Kasumi-1 (cell line): Measurements from ENCODE around the gene STXBP2.
"Not testable (repeated sequence)": the region's sequence is repeated elsewhere in the genome, so short reads cannot be mapped to it uniquely, and the experiment has no call there.

Experiments used
- DNase-seq, 2 experiments: peaks; one replicate each; lab custom pipeline; 2025; lab: John Stamatoyannopoulos, UW

STXBP2 gene

DNA sequence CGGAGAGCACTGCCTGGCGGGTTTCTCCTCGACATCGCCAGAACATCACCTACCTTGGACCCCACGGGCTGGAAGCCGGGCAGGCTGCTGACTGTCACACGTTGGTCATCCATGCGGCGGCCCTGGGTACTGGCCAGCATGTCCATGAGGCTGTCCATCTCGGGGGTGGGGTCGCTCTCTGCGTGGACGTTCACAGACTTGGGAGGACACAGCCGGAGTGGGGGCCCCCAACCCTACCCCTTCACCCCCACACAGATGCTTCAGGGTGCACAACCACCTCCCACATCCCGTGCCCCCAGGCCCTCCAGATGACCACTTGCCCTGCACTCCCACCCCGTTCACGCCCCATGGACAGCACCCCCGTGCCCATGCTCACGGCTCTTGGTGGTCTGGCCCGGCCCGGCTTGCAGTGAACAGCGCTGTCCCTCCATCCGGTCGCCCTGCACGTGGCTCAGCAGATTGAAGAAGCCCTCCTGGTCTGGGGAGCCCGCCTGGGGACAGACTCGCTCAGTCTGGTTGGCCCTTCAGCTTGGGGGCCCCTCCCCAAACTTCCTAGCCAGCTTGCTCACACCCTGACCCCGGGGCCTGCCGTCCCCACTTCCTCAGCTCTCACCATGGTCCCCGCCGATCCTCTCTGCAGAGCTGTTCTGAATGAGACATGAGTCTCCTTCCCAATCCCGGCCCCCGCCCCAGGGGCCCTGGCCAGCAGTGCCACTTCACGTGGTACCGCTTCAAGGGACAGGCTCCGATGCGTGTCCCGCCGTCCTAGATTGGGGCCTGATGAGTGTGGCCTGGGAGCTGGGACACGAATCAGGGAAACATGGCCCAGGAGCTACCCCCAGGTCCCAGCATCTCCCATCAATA lies 4.3 kb upstream of the STXBP2 start:
- DNase-seq, result no peak

DNA sequence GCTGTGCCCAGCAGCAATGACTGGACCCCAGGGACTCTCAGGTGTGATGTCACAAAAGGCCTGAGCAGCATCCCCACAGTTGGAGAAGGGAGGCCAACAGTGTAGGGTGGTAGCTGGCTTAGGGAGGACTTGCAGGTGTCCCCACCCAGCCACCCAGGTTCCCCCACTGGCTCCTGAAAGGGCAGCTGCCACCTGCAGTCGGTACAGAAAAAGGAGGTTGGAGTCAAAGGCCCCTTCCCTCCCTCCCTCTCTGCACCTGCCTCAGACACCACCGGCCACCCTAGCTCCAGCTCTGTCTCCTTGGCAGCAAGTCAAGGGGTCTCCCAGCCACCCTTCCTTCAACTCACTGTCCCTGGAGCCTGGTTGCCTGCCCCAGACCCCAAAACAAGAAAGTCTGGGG lies 3.2 kb upstream of the STXBP2 start, which contains the start of gene PCP2:
PCP2 (minus strand) TSS at position 22 of the 400 bp plus-strand sequence. CDS start 262 bp downstream, outside the sequence.
- DNase-seq, result no peak

DNA sequence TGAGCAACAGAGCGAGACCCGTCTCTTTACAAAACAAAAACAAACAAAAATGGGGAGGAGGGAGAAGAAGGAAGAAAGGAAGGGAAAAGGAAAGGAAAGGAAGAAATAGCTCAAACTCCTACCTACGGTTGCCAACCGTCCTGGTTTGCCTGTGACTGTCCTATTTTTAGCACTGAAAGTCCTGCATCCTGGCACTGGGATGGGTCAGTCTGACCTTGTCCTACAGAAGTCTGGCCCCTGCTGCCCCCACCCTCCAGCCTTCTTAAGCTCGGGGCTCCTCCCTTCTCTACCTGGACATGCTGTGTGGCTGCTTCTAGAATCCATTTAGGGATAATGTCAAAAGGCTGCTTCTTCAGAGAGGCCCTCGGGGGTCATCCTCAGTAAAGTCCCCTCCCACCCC lies 1.2 kb upstream of the STXBP2 start:
- DNase-seq, result no peak

DNA sequence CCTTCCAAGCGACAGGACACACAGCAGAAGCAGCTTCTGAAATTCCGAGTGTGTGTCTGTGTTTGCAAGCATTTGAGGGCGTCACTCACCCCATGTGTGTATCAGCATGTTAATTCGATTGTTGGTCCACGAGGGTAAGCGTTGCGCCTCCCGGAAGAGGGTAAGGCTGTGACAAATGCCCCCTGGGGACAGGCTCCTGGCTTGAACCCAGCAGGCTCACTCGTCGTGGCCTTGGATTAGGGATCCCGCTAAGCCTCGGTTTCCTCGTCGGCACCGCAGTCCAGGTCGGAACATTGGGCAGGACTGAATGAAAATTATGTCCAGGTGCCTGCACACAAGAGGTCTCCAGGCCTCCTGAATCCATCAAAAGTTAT lies 606 bp upstream of the STXBP2 start:
- no peak for DNase-seq

DNA sequence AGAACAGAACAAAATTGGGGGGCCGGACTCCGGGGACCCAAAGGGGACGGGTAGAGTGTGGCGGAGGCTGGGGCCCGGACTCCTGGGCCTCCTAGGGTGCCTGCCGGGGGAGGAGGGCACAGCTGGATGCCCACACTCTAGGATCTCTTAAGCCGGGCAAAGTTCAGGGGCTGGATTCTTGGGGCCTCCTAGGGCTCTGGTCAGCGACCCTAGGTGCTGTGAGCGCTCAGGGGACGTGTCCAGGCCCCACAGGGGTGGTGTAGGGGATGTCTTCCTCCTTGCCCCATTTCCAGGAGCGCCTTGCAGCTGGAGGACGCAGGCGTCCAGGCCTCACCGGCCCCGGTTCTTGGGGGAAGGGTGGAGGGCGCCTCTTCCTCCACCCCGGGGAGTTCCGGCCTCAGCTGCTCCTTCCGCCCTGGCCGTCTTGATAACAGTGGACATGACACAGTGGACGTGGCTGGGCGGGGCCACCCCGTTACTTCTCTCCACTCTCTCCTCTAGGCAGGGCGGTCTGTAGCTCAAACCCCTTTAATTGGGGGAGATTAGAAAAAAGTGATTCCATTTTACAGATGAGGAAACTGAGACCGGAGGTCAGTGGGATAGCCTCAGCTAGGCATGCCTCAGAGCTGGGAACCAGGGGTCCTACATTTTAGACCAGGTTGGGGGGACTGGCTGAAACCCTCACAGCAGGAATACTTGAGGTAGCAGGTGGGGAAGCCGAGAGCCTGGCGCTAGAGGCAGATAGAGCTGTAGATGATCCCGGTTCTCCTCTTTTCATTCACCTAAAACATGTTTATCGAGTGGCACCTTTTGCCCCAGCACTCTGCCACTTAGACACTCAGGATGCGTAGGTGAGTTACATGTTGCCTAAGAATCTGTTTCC lies 705 bp downstream of the STXBP2 start:
- DNase-seq, result no peak

DNA sequence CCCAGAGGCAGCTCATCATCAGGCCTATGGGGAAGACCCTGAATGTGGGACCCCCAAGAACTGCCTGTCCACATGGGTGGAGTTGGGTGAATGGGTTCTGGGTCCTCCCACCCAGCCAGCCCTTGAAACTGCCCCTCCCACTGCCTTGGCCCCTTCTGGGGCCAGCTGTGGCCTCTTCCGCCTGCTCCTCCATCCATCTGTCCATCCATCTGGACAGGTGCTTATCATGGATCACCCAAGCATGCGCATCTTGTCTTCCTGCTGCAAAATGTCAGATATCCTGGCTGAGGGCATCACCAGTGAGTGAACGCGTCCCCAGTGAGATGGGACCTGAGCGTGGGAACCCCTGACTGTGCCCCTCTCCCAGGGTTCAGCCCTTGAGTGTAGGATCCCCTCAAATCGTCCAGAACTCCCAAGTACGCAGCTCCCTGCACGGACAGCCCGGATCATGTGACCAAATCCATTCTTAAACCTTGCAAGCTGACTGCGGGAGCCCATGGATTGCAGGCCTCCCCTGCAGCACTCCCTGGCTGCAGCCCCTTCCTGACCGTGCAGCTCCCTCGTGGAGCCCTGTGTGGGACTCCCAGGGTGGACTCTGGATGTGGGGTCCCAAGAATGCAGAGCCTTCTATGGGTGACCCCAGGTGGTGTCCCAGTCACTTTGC lies 2.0 kb downstream of the STXBP2 start:
- DNase-seq, result no peak

DNA sequence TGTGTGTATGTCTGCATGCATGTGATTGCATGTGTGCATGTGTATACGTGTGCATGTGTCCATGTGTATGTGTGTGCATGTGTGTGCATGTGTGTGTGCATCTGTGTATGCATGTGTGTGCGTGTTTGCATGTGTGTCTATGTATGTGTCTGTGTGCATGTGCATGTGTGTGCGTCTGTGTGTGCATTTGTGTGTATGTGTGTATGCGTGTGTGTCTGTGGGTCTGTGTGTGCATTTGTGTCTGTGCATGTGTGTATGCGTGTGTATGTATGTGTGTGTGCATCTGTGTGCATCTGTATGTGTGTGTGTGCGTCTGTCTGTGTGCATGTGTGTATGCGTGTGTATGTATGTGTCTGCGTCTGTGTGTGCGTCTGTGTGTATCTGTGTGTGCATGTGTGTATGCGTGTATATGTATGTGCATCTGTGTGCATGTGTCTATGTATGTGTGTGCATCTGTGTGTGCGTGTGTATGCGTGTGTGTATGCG lies 3.0 kb downstream of the STXBP2 start:
- DNase-seq, result no peak

DNA sequence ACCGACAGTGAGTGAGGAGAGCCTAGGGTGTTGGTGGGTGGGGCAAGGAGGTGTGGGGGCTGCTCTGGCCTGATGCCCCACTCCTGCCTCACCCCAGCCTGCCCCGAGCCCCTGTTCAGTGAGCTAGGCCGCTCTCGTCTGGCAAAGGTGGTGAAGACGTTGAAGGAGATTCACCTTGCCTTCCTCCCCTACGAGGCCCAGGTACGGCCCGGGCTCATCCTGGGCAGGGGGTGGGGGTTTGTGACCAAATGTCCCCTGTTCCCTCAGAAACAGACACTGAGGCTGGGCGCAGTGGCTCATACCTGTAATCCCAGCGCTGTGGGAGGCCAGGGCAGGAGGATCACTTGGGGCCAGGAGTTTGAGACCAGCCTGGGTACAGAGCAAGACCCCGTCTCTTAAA lies 3.9 kb downstream of the STXBP2 start:
- no peak for DNase-seq

DNA sequence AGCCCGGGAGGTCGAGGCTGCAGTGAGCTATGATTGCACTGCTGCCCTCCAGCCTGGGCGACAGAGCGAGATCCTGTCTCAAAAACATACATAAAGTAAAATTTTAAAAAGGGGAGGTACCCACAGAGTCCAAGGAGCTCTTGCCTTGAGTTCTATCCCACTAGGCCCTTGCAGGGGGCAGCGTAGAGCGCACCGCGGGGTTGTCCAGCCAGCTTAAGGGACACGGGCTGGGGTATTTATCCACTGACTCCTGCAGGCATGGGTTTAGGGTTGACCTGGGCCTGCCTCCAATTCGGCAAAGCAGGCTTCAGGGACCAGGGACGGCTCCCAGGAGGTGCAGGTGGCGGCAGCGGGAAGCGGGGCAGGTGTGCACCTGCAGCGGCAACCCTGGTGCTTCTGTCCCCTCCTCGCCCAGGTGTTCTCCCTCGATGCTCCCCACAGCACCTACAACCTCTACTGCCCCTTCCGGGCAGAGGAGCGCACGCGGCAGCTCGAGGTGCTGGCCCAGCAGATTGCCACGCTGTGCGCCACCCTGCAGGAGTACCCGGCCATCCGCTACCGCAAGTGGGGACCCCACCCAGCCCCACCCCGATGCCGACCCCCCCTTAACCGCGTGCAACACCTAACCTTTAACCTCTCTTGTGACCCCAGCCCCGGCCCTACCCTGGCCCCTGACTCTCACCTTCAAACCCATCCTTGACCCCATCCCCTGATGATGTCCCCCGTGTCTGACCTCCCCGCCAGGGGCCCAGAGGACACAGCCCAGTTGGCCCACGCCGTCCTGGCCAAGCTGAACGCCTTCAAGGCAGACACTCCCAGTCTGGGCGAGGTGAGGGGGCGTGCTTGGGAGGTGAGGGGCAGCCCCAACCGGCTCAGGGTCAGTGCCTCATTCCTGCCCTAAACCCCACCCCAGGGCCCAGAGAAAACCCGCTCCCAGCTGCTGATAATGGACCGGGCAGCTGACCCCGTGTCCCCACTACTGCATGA lies 4.7 kb downstream of the STXBP2 start:
- DNase-seq, result peak in 1 of 2 experiments; percentile 9

DNA sequence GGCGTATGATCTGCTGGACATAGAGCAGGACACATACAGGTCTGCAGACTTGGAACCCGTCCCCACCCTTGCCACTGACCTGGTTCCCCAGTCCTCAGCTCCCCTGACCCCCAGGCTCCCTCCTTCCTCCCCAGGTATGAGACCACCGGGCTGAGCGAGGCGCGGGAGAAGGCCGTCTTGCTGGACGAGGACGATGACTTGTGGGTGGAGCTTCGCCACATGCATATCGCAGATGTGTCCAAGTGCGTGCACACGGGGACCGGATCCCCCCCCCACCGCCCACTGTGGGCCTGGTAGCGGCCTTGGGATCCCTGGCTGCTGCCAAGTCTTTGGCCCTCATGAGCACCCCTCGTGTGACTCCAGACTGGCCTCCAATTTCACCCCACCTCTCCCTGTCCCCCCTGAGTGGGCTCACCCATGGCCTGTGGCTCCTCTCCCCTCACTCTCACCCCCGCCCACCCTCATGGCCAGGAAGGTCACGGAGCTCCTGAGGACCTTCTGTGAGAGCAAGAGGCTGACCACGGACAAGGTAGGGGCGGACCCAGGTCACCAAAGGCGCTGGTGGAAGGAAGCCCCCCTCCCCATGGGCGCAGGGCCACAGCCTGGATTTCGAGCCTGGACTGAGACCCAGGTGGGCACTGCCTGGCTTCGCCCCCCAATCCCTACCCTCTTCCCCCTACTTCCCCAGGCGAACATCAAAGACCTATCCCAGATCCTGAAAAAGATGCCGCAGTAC lies 5.6 kb downstream of the STXBP2 start:
- no peak for DNase-seq

DNA sequence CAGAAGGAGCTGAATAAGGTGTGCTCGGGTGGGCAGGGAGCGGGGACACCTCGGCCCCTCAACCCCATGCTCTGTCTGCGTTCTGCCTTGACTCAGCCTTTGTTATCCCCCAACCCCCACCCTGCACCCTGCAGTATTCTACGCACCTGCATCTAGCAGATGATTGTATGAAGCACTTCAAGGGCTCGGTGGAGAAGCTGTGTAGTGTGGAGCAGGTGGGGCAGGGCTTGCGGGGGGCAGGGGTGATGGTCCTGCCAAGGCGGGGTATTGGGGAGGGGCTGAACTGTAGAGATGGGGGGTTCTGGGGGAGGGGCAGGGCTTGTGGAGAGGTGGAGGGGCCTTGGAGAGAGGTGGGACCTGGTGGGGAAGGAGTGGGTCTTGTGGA lies 6.1 kb downstream of the STXBP2 start:
- no peak for DNase-seq

DNA sequence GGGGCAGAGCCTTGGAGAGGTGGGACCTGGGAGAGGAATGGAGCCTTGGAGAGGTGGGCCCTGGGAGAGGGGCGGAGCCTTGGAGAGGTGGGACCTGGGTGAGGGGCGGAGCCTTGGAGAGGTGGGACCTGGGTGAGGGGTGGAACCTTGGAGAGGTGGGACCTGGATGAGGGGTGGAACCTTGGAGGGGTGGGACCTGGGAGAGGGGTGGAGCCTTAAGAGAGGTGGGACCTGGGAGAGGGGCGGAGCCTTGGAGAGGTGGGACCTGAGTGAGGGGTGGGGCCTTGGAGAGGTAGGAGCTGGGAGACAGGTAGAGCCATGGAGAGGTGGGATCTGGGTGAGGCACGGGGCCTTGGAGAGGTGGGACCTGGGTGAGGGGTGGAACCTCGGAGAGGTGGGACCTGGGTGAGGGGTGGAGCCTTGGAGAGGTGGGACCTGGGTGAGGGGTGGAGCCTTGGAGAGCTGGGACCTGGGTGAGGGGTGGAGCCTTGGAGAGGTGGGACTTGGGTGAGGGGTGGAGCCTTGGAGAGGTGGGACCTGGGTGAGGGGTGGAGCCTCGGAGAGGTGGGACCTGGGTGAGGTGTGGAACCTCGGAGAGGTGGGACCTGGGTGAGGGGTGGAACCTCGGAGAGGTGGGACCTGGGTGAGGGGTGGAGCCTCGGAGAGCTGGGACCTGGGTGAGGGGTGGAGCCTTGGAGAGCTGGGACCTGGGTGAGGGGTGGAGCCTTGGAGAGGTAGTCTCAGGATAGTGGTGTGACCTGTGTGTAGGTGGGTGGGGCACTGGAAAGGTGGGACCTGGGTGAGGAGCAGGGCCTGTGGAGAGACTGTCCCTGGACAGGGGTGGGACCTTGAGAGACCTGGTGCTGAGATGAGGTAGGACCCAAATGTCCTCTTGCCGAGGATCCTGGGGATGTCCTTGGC lies 7.0 kb downstream of the STXBP2 start:
- not testable (repeated sequence) for DNase-seq

DNA sequence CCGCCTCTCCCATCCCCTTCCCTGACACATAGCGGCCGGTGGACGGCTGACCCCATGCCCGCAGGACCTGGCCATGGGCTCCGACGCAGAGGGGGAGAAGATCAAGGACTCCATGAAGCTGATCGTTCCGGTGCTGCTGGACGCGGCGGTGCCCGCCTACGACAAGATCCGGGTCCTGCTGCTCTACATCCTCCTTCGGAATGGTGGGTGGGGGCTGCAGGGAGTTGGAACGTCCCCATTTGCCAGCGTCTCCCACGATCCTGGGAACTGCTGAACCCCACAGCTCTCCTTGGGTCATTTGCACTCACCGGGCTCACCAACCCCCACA lies 7.6 kb downstream of the STXBP2 start:
- DNase-seq, result no peak

DNA sequence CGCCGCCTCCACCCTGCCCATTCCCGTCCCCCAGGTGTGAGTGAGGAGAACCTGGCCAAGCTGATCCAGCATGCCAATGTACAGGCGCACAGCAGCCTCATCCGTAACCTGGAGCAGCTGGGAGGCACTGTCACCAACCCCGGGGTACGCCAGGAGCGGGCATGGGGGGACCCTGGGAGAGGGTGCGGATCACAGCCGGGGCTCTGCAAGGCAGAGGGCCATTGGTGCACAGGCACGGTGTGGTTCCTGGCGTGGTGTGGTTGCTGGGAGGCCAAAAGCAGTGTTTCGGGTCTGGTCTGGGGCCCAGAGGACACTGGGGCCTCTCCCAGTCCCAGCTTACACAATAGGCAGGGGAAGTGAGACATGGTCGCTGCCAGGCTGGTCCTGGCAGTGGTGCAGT lies 8.3 kb downstream of the STXBP2 start:
- peak in 1 of 2 experiments; percentile 29 for DNase-seq

DNA sequence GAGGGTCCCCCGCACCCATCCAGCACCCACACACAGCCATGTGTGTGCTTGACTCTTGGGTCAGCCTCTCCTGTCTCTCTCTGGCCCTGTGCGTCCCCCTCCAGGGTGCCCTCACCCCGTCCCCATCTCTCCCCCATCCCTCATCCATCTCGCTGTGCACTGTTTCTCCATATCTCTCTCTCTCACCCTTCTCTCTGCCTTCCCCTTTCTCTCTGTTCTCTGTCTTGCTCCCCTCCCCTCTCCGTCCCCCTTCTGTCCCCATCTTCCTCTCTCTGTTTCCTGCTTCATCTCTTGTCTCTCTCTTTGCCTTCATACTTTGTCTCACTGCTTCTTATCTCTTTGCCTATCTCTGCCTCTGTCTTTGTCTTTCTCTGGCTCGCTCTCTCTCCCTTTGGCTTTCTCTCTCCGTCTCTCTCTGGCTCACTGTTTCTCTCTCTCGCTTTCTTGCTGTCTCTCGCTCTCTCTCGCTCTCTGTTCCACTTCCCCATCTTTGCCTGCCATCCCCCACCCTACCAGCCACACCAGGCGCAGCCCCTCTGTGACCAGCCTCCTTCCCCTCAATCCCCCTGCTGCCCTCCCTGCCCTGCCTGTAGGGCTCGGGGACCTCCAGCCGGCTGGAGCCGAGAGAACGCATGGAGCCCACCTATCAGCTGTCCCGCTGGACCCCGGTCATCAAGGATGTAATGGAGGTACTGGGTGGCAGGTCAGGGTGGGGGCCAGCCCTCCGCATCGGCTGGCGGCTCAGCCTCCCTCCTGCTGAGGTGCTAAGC lies 8.9 kb downstream of the STXBP2 start:
- DNase-seq, result peak in 1 of 2 experiments; percentile 27

DNA sequence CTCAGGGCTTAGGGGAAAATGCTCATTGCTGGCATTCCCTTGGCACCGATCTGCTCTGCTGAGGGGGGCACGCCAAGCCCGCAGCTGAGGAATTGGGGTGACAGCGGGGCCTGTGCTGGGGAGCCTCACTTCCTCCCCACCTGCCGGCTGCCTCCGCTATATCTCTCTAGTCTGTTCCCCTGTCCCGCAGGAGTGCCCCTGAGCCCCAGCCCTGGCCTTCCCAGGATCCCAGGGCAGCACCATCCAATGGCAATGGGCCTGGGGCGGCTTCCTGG lies 9.5 kb downstream of the STXBP2 start:
- DNase-seq, result no peak

DNA sequence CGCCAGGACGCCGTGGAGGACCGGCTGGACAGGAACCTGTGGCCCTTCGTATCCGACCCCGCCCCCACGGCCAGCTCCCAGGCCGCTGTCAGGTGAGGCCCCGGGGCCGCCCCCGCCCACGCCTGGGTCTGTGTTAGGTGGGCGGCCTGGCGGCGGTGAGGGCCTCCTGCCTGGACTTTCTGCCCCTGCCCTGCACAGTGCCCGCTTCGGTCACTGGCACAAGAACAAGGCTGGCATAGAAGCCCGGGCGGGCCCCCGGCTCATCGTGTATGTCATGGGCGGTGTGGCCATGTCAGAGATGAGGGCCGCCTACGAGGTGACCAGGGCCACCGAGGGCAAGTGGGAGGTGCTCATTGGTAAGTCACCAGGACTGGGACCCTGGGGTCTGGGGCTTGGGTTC lies 10.2 kb downstream of the STXBP2 start:
- DNase-seq, result no peak

DNA sequence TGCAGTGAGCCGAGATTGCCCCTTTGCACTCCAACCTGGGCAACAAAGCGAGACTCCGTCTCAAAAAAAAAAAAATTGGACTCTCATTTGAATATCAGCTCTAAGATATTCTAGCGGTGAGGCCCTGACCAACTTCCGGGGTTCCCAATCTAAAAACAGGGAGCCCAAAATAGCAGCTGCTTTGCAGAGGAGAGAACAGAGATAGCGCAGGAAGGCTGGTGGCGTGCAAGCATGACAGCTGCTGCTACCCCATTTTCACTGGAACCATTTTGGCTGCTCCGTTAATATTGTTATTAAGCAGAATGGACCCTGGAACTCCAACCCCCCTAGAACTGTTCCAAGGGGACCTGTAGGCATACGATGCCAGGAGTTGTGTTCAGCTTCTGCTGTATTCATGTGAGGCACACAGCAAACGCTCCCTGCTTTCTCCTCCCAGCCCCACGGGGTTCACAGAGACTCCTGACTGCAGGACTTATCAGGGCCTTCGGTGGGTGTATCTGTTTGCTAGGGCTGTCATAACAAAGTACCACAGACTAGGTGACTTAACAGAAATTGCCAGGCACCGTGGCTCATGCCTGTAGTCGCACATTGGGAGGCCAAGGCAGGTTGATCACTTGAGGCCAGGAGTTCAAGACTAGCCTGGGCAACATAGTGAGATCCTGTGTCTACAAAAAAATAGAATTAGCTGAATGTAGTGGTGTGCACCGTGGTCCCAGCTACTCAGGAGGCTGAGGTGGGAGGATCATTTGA lies 11.5 kb downstream of the STXBP2 start:
- no peak for DNase-seq
